Activated CD4-positive, alpha-beta T cell treated with anti-CD3 and anti-CD28 coated beads for 36 hours (primary cell): ENCODE results near the gene PAX2. TPM values are rescaled to one million over a fixed set of nuclear protein-coding genes. Genes with fewer than 3 reads are reported as not detected.

ENCODE experiments used
- ATAC-seq: fragments of 200-7000 bp; cut with Tn5 transposase; one replicate; pipeline ENCODE4 v1.10.0; 2021; ENCODE audit warnings: mild to moderate bottlenecking, moderate library complexity
- CTCF ChIA-PET: fragments of 350-600 bp; sonication (Branson Sonifier 250); formaldehyde crosslinking; loops from one replicate; lab custom pipeline; 2021; ENCODE audit warnings: antibody characterized with exemption; lab: Charles Lee
- POLR2A ChIA-PET: fragments of 350-600 bp; sonication (Branson Sonifier 250); formaldehyde crosslinking; loops from one replicate; lab custom pipeline; 2021; ENCODE audit warnings: antibody characterized with exemption, inconsistent platforms; lab: Charles Lee
- DNase-seq: peaks from one replicate; pipeline ENCODE4 v3.0.0-alpha.2; 2020
- H3K27ac Mint-ChIP-seq: one replicate; pipeline ENCODE4 v1.8.0; 2021; ENCODE audit warnings: mixed read lengths
- H3K27me3 Mint-ChIP-seq: one replicate; pipeline ENCODE4 v1.8.0; 2021; ENCODE audit warnings: mixed read lengths
- H3K36me3 Mint-ChIP-seq: one replicate; pipeline ENCODE4 v1.8.0; 2021; ENCODE audit warnings: low read depth, mixed read lengths
- H3K4me1 Mint-ChIP-seq: one replicate; pipeline ENCODE4 v1.8.0; 2021; ENCODE audit warnings: mixed read lengths
- H3K4me3 Mint-ChIP-seq: one replicate; pipeline ENCODE4 v1.8.0; 2021; ENCODE audit warnings: mild to moderate bottlenecking, moderate library complexity, mixed read lengths
- H3K9me3 Mint-ChIP-seq: one replicate; pipeline ENCODE4 v1.8.0; 2021; ENCODE audit warnings: low read depth, mixed read lengths
- intact Hi-C, 2 experiments: fragments of 100-400 bp; cut with DNase I in 1 of 2; cut with micrococcal nuclease in 1 of 2; formaldehyde crosslinking; loops; one replicate each; pipeline versions ENCODE4 v1.14.2 to v1.15.1; 2022 to 2024; cut with DNase I, micrococcal nuclease
- total RNA-seq, 2 experiments: library from RNA; stranded (reverse); gene quantifications; one replicate each; pipeline ENCODE4 v1.2.3, GENCODE V29; 2021

PAX2 gene
- total RNA-seq, 2 experiments from 2014 or later = 0.05 to 0.09 TPM

- no peak overlapping the region for H3K27ac Mint-ChIP-seq
- no peaks in the 10 kb centered on the region for H3K4me1 Mint-ChIP-seq
- intact Hi-C loops = no loop called here
- peaks cover 50% of the 10 kb centered on the region for H3K27me3 Mint-ChIP-seq
- no peak overlapping the region for H3K4me3 Mint-ChIP-seq
- H3K36me3 Mint-ChIP-seq = no peaks in the 10 kb centered on the region
- no peaks in the 10 kb centered on the region for H3K9me3 Mint-ChIP-seq
- no peak for ATAC-seq
- DNase-seq = no peak
- ChIA-PET POLR2A (interaction anchor here (0.6 kb wide), 1 partner anchor 252 kb away, joined by 3 read pairs; no protein-coding TSS in a partner anchor), CTCF (interaction anchor here (0.6 kb wide), 2 partner anchors 49 to 120 kb away, joined by 3 read pairs; no protein-coding TSS in a partner anchor)
Measured at GRCh38 chr10:100802607-100803006, 57.2 kb downstream of the PAX2 start.

DNA sequence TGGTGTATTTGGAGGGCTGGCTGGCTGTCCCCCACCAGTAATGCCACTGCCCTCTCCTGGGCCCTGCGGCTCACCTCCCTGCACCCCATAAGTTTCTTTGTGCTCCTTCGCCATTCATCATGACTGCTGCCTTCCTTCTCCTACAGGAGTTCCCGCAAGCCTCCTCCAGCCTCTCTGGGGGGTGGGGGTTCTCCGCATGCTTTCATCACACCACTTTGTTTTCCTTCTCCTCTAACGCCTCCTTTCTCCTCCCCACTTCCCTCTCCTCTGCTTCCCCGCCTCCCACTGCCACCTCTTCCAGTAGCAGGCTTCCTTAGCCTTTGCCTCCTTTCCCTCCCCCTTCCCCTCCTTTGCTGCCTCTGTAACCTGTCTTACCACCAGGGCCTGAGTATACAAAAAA, 58.1 kb downstream of the PAX2 start:
- intact Hi-C loops = no loop called here
- DNase-seq (no peak), ATAC-seq (no peak)
- H3K4me1 Mint-ChIP-seq = no peaks in the 10 kb centered on the region
- no peaks in the 10 kb centered on the region for H3K9me3 Mint-ChIP-seq
- H3K27me3 Mint-ChIP-seq = peaks cover 54% of the 10 kb centered on the region
- no peaks in the 10 kb centered on the region for H3K36me3 Mint-ChIP-seq
- H3K27ac Mint-ChIP-seq = no peak overlapping the region
- no peak overlapping the region for H3K4me3 Mint-ChIP-seq
- ChIA-PET CTCF (no interaction called here), POLR2A (no interaction called here)

- Mint-ChIP-seq H3K4me3 (no peak overlapping the region), H3K27me3 (peaks cover 54% of the 10 kb centered on the region), H3K9me3 (no peaks in the 10 kb centered on the region), H3K4me1 (no peaks in the 10 kb centered on the region), H3K27ac (no peak overlapping the region), H3K36me3 (no peaks in the 10 kb centered on the region)
- POLR2A ChIA-PET = no interaction called here
- CTCF ChIA-PET = no interaction called here
- intact Hi-C loops = no loop called here
- ATAC-seq (no peak), DNase-seq (no peak)
Measured at GRCh38 chr10:100803908-100804307, 58.5 kb downstream of the PAX2 start.

DNA sequence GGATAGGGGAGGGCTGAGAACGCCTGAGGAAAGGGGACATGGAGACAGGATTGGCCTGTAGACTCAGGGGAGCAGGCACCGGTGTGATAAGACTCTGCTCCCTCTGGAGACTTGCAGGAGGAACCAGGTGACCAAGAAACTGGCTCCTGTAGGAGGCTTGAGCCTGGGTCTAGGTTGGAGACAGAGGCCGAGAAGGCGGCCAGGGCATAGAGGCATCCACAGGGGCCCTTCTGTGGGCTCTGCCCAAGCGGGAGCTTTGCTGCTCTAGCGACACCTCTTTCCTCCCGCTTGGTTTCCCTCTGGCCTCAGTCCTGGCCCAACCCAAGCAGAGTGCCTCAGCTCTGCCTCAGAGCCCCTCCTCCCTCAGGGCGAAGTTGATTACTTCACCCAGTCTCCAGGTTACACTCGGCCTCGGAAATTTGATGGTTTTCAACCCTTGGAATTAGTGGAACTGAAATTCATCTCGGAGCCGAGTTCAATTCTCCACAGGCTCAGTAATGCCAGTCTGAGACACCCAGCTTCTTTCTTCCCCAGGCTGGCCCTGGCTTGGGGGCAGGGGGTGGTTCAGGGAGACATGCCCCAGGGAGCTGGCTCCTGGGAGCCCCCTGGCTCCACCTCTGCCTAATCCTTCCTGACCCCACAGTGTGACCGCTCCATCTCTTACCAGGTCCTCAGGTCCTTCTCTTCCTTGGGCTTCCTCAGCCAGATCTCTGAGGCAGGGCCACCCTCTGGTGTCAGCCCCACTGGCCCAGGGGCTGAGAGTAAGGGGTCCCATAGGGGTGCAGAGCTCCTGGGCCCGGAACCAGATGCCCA, 60.4 kb downstream of the PAX2 start:
- ATAC-seq (no peak), DNase-seq (no peak)
- Mint-ChIP-seq H3K4me3 (no peak overlapping the region), H3K9me3 (no peaks in the 10 kb centered on the region), H3K36me3 (no peaks in the 10 kb centered on the region), H3K27ac (no peak overlapping the region), H3K4me1 (no peaks in the 10 kb centered on the region), H3K27me3 (peaks cover 52% of the 10 kb centered on the region)
- POLR2A ChIA-PET = interaction anchor here (0.6 kb wide), 1 partner anchor 1756 kb away, joined by 4 read pairs; no protein-coding TSS in a partner anchor
- CTCF ChIA-PET = interaction anchor here (0.7 kb wide), 1 partner anchor 125 kb away, joined by 3 read pairs; no protein-coding TSS in a partner anchor
- intact Hi-C loops = no loop called here

DNA sequence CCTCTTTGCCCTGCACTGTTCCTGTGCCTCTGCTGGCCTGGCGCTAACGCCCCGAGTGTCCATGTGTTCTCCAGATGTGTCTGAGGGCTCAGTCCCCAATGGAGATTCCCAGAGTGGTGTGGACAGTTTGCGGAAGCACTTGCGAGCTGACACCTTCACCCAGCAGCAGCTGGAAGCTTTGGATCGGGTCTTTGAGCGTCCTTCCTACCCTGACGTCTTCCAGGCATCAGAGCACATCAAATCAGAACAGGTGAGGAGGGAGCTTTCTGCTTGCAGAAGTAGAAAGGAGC, 60.9 kb downstream of the PAX2 start:
- intact Hi-C loops = no loop called here
- POLR2A ChIA-PET = interaction anchor here (0.6 kb wide), 1 partner anchor 1757 kb away, joined by 4 read pairs; no protein-coding TSS in a partner anchor
- H3K27me3 Mint-ChIP-seq = peaks cover 53% of the 10 kb centered on the region
- no peak overlapping the region for H3K27ac Mint-ChIP-seq
- H3K36me3 Mint-ChIP-seq = no peaks in the 10 kb centered on the region
- H3K9me3 Mint-ChIP-seq = no peaks in the 10 kb centered on the region
- H3K4me1 Mint-ChIP-seq = no peaks in the 10 kb centered on the region
- H3K4me3 Mint-ChIP-seq = no peak overlapping the region
- DNase-seq (no peak), ATAC-seq (no peak)
- CTCF ChIA-PET = no interaction called here

- no peaks in the 10 kb centered on the region for H3K9me3 Mint-ChIP-seq
- H3K4me1 Mint-ChIP-seq = no peaks in the 10 kb centered on the region
- H3K36me3 Mint-ChIP-seq = no peaks in the 10 kb centered on the region
- H3K4me3 Mint-ChIP-seq = no peak overlapping the region
- no peak for ATAC-seq
- no peak overlapping the region for H3K27ac Mint-ChIP-seq
- intact Hi-C loops = no loop called here
- H3K27me3 Mint-ChIP-seq = peaks cover 52% of the 10 kb centered on the region
- ChIA-PET POLR2A (no interaction called here), CTCF (interaction anchor here (0.7 kb wide), 1 partner anchor 264 kb away, joined by 3 read pairs; no protein-coding TSS in a partner anchor)
- no peak for DNase-seq
Measured at GRCh38 chr10:100807241-100807951, 62.0 kb downstream of the PAX2 start.

DNA sequence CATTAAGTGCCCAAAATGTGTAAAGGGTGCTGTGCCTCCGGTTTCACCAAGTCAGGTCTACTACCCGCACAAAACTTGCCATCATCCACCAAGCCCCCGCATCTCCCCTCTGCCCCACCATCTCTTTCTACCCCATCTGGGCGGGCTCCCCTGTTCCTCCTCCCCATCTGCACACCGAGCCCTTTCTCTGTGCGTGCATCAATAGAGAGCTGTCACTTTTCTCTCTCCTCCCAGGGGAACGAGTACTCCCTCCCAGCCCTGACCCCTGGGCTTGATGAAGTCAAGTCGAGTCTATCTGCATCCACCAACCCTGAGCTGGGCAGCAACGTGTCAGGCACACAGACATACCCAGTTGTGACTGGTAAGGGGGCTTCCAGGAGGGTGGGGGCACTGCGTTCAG, 63.5 kb downstream of the PAX2 start:
- CTCF ChIA-PET = no interaction called here
- POLR2A ChIA-PET = no interaction called here

GRCh38 chr10:100810091-100810834, 64.9 kb downstream of the PAX2 start:
- no peak for ATAC-seq
- no peak for DNase-seq
- intact Hi-C loops = no loop called here
- Mint-ChIP-seq H3K27me3 (peaks cover 50% of the 10 kb centered on the region), H3K4me3 (no peak overlapping the region), H3K4me1 (no peaks in the 10 kb centered on the region), H3K27ac (no peak overlapping the region), H3K36me3 (no peaks in the 10 kb centered on the region), H3K9me3 (no peaks in the 10 kb centered on the region)
- CTCF ChIA-PET = interaction anchor here (0.7 to 2.8 kb wide), 3 partner anchors 13 to 137 kb away, joined by 3 to 11 read pairs (median 3); no protein-coding TSS in a partner anchor
- POLR2A ChIA-PET = no interaction called here

More for the DNA sequence above, 63.5 kb downstream of the PAX2 start:
- H3K27me3 Mint-ChIP-seq = peaks cover 53% of the 10 kb centered on the region
- no peaks in the 10 kb centered on the region for H3K4me1 Mint-ChIP-seq
- ATAC-seq (no peak), DNase-seq (no peak)
- no peaks in the 10 kb centered on the region for H3K36me3 Mint-ChIP-seq
- H3K9me3 Mint-ChIP-seq = no peaks in the 10 kb centered on the region
- intact Hi-C loops = no loop called here
- H3K4me3 Mint-ChIP-seq = no peak overlapping the region
- no peak overlapping the region for H3K27ac Mint-ChIP-seq

GRCh38 chr10:100810835-100811116, 65.4 kb downstream of the PAX2 start:
- CTCF ChIA-PET = interaction anchor here (0.9 to 2.8 kb wide), 2 partner anchors 13 to 67 kb away, joined by 3 to 11 read pairs; no protein-coding TSS in a partner anchor
- intact Hi-C loops = no loop called here
- no peak for ATAC-seq
- Mint-ChIP-seq H3K27ac (no peak overlapping the region), H3K4me3 (no peak overlapping the region), H3K27me3 (peaks cover 47% of the 10 kb centered on the region), H3K4me1 (no peaks in the 10 kb centered on the region), H3K36me3 (no peaks in the 10 kb centered on the region), H3K9me3 (no peaks in the 10 kb centered on the region)
- no peak for DNase-seq
- POLR2A ChIA-PET = no interaction called here

- no peaks in the 10 kb centered on the region for H3K4me1 Mint-ChIP-seq
- H3K36me3 Mint-ChIP-seq = no peaks in the 10 kb centered on the region
- H3K9me3 Mint-ChIP-seq = no peaks in the 10 kb centered on the region
- no peak overlapping the region for H3K27ac Mint-ChIP-seq
- intact Hi-C loops = no loop called here
- POLR2A ChIA-PET = no interaction called here
- ATAC-seq (no peak), DNase-seq (no peak)
- peaks cover 44% of the 10 kb centered on the region for H3K27me3 Mint-ChIP-seq
- no peak overlapping the region for H3K4me3 Mint-ChIP-seq
- CTCF ChIA-PET = interaction anchor here (0.6 to 2.8 kb wide), 3 partner anchors 12 to 331 kb away, joined by 3 to 11 read pairs (median 4); no protein-coding TSS in a partner anchor
Measured at GRCh38 chr10:100811261-100811660, 65.9 kb downstream of the PAX2 start.
